HG03460 (cell line): ENCODE results near the gene MIEF1.

Experiments used
- ATAC-seq: cut with Tn5 transposase; IDR thresholded peaks from one replicate; pipeline ENCODE4 v1.9.1; 2021; ENCODE audit not compliant: unreplicated experiment

The MIEF1 gene

DNA sequence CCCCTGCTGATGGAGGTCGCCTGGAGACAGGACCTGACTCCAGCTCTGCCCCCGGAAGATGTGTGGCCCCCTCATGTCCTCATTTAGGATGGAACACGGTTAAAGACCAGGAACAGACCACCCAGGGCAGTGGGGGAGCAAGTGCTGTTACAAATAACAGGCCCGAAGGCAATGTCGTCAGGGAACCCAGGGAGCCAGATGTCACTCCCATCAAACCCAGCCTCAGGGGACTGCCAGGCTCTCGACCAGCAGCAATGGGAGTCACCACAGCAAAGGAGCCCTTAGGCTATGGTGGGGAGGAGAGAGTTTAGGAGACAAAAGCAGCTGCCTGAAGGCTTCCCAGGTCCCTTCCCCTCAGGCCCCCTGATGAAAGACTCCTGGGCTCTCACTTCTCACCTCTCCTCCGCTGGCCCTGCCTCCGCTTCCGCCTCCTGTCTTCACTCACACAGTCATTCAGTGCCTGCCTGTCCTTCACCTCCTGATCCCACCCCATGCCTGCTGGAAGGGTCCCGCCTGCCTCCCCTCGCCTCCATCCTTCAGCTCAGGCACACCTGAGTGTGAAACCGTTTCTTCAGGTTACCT is 26.1 kb downstream of the MIEF1 start:
- no peak for ATAC-seq

DNA sequence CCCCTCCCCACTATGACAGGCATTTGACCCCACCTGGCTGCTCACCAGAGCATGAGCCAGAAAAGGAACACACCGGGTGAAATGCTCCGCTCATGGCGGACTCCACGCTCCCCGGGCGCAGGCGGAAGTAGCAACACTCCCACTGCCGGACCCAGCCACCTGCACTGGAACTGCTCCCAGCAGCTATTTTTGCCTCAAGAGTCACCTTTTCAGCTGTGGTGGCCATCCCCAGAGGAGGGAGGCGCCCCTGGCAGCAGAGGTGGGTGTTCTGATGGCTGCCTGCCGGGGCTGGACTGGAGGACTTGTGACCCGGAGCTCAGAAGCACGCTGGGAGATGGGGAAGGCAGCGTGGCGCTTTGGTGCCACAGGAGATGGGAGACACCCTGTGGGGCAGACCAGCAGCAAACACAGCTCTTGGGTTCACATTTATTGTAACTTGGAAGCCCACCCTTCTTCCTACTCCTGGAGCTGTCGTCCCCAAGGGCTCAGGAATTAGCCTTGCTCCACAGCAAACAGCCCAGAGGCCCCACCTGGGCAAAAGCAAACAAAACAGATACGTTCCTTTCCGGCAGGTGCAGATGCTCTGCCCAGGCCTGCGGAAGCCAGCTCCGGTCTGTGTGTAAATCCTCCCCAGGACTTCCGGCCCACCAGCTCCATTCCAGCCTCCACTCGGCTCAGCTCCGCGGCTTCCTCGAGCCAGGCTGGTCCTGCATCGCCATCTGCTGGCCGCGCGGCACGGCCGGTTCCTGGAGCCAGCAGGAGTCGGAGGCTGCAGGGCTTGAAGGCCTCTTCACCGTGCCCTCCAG is 26.8 kb downstream of the MIEF1 start:
- no peak for ATAC-seq

DNA sequence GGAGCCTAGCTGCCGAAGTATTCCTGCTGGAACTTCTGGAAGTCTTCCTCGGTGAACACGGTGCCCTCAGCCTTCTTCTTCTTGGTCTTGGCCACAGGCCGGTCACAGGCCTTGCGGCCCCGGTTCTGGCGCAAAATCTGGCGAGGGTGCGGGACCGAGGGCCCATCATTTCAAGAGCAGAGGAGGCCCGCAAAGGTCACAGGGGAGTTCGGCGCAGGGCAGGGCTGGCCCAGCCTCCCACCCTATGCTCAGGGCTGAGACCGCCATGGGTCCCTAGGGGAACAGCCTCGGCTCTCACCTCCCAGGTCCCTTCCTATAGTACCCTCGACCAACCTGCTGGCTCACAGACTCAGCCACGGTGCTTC is 27.4 kb downstream of the MIEF1 start:
- no peak for ATAC-seq

DNA sequence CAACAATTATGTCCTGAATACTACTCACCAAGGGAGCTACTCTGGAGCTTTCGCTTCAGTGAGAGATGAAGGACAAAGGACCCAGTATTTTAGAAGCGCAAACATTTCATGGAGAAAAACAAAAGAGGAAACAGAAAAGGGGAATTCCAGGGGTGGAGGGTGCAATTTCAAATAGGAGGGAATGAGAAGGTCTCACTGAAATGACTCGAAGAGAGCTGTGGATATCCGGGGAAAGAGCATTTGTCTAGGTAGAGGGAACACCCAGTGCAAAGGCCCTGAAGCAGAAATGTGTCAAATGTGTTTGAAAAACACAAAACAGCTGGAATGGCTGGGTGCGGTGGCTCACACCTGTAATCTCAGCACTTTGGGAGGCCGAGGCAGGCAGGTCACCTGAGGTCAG is 28.0 kb downstream of the MIEF1 start:
- no peak for ATAC-seq

DNA sequence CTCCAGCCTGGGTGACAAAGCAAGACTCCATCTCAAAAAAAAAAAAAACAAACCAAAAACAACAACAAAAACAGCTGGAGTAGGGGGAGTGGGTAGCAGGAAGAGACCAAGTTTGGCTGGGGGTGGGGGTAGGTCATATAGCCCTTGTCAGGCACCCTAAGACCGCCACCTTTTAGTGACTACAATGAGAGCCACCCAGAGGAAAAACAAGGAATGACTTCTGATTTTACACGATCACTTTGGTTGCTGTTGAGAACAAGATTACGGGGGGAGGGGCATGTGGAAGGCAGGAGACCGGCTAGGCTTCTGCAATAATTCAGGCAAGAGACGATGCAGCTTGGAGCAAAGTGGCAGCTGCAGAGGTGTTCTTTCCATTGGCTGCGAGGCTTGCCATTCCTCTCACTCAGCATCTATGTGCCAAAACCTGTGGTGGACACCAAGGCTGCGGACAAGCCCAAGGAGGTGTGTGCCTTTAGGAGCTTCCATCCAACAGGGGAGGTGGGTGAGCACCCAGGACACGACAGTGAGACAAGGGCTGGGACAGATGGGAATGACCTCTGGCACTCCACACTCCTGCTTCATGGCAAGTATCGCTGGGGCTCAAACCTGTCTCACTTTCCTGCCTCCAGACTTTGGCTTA is 28.7 kb downstream of the MIEF1 start:
- ATAC-seq, result no peak

DNA sequence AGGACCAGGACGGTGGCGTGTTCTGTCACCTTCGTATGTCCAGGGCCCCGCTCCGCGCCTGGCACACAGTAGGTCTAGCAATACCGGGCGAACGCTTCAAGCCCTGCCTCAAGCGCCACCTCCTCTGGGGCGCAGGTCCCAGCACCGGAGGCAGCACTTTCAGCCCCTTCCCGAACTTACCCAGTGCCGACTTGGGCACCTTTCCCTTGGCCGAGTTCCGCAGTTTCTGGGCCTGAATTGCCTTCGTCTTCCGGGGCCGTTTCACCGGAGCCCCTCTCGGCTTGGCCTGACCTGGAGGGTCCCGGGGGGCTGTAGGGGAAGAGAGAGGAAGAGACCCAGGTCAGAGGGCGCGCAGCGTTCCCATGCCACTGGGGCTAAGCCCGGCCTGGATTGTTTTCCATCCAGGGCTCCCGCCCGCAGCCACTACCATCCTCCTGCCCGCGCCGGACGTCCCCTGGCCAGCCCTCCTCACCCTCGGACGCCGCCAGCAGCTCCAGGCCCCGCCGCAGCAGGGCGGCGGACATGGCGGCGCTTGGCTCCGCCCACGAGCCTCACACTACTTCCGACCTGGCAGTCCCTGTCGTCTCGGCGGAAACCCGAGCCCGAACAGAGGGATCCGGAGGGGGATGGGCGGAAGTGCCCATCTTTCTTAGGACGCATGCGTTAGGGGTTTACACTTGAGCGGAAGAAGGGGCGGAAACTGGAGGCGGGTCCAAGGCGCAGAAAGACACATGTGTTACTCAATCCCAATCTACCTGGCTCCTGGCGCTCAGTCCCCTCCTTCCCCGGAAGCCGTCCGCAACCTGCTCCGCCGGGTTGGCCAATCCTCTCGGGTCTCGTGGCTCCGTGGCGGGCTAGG is 30.4 kb downstream of the MIEF1 start, which contains the start of gene RPS19BP1:
RPS19BP1 (minus strand) TSS at position 534 of the 859 bp plus-strand sequence; CDS start at position 524, 10 bp downstream.
- ATAC-seq, result peak; percentile 78

DNA sequence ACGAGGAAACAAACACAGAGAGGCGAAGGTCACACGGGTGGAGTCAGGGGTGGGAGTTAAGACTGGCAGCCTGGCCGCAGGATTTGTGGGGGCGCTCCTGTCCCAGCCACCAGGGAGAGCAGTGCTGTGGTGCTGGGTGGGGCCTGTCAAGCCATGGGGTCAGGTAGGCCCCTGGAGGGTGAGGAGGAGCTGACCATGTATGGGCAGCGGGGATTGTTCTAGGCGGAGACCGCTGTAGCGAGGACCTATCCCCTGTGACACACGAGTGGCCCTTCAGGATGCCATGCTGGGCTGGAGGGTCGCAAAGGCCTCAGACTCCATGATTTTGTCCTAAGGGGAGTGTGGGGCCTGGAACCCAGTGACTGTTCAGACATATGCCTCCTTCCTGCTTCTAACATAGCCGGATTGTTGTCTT is 32.0 kb downstream of the MIEF1 start:
- no peak for ATAC-seq

DNA sequence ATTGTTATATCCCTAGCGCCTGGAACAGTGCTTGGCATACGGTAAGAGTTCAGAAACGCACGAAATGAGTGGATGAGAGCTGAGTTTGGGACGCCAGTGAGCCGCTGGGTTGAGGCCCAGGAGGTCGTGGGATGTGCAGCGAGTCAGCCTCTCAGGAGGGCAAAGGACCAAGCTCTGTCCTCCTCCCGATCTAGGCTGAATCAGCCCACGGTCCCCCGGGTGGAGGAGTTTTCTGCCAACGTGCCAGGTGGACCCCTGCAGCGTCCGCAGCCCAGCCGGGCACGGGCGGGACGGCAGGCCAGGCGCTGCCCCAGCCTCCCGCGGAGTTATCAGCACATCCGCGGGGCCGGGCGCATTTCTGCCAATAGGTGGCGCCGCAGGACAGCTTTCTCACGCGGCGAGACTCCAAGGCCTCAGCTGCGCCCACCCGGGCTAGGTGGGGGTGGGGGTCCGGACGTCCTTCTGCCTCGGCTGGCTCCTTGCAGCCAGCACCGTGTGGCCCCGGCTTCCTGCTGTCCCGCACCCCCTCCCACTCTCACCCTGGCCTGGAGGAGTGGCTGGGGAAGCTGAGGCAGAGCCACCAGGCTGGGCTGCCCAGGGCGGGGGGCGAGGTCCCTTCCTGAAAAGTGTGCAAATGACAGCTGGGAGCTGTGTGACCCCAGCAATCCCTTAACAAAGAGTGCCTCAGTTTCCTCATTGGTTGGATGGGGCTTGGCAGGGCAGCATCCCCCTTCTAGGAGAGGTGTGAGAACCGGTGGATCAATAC is 32.7 kb downstream of the MIEF1 start:
- ATAC-seq, result no peak

DNA sequence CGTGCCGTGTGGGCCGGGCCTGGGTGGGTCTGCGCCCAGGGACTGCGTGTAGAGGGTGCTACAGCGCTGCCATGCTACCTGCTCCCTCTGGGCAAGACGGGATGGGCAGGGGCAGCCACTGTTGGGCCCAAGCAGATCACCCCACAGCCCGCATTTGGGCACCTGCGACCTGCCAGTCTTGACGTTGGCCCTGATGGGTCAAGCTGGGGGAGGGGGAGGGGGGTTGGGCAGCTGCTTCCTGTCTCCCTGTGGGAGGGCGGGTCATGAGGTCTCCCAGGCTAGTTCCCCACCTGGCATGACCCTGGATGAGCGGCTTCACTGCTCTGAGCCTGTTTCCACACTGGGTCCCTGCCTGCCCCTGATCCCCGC is 33.3 kb downstream of the MIEF1 start:
- ATAC-seq, result no peak

DNA sequence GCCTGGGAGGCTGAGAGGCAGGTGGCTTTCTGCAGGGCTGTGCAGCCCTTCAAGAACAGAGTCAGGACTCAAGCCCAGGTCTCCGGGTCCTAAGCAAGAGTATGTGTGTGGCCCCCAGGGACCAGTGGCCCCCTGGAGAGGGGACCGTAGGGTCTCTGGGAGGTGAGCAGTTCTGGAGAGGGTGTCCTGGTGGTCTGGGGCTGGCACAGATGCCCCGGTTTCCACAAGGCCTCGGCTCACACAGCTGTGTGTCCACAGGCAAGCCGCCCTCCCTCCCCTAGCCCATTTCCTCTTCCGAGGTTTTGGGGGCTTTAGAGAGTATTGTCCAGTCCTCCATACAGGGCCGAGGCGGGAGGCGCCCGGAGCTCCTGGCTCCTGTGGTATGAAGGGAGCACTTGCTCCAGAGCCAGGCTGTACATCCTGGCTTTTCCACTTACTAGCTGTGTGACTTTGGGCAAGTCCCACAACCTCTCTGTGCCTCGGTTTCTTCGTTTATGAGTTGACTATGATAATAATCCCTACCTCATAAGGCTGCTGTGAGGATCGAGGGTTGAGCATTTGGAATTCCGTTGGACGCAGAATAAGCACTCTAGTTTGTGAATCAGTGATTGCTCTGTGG is 33.9 kb downstream of the MIEF1 start:
- no peak for ATAC-seq

DNA sequence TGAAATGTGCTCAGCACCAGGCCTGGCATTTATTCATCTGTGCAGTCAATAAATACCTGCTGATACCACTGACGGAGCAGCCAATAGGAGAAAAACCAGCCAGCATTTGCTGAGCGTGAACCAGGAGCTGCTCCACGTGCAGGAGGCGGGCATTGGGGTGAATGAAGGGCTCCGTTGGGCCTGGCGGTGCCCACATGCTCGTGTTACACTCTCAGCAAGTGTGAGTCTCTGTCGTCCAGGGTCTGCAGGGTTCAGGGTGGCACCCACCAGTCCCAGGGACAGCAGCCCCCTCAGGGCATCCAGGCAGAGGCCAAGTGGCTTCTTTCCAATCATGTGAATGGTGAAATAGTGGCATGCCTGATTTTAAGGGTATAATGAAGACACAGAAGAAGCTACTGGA is 34.6 kb downstream of the MIEF1 start:
- ATAC-seq, result no peak

DNA sequence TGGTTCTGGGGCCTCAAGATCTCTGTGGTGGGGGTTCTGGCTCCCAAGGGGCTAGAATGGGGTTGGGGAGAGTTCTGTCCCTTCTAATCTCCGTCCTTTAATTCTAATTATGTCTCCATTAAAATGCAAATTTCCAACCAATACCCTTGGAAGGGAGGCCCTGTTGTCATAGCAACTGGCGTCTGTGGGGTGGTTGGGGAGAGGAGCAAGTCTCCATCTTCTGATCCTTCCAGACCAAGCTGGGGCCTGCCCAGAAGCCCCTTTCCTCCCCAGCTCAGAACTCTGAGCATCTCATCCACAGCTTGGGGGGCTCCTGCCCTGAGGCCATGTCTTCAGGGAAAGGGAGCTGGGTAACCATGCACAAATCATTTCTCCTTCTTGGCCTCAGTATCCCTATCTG is 35.9 kb downstream of the MIEF1 start:
- ATAC-seq, result no peak

DNA sequence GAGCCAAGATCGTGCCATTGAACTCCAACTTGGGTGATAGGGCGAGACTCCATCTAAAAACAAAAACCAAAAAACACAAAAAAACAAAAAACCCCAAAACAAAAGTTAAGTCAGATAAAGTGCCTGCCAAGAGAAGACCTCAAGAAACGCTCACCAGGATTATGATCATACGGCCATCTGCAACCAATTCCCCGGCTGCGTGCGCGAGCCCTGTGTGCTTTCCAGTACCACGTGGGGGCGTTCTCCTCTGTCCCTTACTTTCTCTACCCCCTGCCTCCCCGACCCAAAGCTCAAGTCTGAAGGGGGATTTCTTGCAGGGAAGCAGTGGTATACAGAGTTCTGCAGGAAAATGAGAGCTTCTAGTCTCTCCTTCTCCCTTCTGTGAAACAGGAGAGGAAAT is 41.0 kb downstream of the MIEF1 start:
- no peak for ATAC-seq

DNA sequence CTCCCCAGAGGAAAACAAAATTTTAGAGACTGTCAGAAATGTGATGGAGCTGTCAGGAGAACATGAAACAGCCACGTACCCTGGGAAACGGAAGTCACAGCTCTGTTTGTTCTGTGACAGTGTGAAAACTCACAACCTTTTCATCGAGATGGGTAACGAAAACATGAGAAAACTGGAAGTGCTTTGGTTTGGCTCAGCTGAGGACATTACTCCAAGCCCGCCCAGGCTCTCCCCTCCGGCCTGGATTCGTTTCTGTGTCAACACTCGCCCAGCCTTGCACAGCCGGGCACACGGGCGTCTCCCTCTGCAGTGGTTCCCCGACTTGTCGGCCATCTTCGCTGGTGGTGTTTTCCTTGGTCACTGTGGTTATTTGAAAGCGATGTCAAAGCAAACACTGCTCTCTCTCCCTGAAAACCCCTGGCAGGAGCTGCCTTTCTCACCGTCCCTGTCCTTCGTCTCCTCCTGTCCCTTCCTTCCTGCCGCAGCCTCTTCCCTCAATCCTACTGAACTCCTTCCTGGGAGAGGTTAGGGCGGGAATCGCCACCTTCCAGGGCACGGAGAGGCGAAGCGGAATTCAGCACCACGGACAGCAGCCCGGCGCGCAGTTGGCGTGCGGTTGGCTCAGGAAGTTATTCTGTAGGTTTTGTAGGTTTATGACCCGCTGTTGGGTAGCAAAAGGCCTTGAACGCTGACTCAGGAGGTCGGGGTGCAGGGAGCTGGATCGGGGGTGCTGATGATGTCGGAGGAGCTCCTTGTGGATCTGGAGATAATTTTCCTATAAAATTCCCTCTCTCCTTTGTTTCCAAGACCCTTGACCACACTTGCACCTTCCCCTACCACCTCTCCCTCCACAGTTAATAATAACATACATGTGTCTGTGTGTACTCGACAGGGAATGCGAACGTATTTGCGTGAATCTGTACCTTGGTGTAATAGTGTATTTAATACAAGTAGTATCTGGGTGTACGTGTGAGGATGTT is 43.6 kb downstream of the MIEF1 start:
- no peak for ATAC-seq

DNA sequence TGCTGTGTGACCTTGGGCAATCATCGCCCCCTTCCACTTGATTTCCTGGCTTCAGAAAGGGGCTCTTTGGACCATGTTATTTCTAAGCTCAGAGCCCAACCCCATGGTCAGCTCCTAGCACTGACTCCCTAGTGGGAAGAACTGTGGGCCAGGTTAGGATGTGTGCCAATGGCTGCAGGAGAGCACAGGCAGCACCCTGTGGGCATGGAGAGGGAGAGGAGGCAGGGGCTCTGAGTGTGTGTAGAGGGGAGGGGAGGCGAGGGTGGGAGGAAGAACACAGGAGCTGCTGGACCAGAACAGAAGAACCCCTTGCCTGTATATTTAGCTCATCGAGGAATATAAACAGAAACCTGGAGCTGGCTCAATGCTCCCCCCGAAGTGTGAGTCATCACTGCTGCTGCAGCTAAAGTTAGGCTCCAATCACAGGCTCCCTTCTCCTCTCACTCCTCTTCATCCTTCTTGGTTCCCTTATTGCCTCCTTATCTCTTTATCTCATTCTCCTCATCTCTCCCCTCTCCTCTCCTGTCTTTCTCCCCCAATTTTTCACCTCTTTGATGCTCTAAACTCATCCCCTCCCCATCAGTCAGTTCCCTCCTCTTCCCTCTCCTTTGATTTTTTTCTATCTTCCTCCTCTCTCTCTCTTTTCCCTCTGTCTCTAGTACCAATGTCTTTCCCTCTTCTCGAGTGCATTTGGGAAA is 44.9 kb downstream of the MIEF1 start:
- no peak for ATAC-seq

DNA sequence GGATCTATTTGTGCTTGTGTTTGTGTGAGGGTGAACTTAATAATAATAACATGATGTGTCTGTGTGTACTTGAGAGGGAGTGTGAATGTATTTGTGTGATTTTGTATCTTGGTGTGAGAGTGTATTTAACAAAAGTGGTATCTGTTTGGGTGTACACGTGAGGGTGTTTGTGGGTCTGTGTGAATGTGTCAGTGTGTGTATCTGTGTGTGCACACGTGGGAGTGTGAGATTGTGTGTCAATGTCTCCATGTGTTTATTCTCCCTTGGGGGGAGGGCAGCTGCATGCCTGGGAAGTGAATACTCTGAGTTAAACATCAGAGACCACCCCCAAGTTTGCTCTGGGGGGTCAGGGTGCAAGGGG is 45.5 kb downstream of the MIEF1 start:
- no peak for ATAC-seq

DNA sequence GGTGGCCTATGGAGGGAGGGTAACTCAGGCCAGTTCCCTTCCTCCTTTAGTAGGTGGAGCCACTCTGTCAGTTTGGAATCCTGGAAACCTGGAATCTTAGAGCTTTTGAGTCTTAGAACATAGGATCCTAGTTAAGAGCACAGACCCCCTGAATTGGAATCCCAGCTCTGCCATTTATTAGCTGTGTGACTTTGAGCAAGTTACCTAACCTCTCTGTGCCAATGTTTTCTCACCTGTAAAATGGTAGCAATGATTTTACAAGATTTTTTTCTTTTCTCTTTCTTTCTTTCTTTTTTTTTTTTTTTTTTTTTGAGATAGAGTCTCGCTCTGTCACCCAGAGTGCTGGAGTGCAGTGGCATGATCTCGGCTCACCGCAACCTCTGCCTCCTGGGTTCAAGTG is 51.3 kb downstream of the MIEF1 start:
- ATAC-seq, result no peak

DNA sequence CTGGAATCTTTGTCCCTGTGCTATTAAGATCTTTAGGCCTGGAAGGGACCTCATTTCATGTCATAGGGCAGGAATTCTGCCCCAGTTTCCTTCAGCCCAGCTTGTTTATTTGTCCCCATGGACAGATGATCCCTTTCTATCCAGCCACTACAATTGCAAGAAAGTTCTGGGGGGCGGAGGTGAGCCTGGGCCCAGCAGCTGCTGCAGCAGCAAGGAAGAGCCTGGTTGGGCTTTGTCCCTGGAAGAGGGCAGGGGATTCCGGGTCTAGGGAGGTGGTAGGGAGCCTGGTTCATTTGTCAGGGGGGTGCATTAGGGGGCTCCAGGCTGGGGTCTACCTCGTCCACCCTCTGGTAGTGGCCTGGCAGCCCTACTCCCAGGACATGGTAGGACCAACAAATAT is 52.1 kb downstream of the MIEF1 start:
- no peak for ATAC-seq
